HG03095 (cell line): ENCODE data around the gene WARS2.
"Not testable (repeated sequence)": the region's sequence is repeated elsewhere in the genome, so short reads cannot be mapped to it uniquely, and the experiment has no call there.

Experiments used
- ATAC-seq: cut with Tn5 transposase; IDR thresholded peaks from one replicate; pipeline ENCODE4 v1.9.1; 2021; ENCODE audit warnings: moderate library complexity; ENCODE audit not compliant: unreplicated experiment

WARS2 gene

GRCh38 chr1:119139857-119140176, 636 bp downstream of the WARS2 start:
- peak; percentile 26 for ATAC-seq

DNA sequence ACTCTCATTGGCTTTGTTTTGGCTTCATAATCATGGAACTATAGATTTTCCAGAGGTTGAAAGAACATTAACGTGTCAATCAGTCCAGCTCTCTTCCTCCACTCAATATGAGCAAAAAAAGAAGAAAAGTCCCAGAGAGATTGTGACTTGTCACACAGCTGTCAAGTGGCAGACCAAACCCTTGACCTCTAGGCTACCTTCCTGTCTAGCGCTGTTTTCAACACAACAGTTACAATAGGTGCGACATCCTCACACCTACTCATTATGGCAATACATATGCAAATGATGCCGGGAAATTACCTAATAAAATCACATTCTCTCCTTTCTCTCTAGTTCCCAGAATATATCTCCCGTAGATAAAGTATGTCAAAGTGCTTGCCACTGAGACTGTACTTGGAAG, 1.1 kb downstream of the WARS2 start:
- ATAC-seq: no peak

GRCh38 chr1:119136401-119136800, 4.1 kb downstream of the WARS2 start:
- no peak for ATAC-seq

DNA sequence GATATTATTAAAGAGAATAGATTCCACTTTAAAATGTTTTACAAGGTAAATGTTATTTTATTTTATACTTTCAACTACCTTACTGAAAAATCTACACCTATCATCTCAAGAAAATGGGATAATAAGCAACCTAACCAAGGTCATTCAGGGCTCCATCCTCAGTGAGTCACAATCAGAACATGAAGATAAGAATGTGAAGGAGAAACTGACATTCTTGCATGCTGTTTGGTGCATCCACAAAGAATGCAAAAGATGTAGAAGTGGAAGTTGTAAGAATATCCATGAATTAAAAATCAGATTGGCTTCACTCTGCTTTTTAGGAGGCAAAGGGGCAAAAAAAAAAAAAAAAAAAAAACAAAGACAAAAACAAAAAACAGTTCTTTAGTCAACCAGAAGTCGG, 6.5 kb downstream of the WARS2 start:
- ATAC-seq: no peak

DNA sequence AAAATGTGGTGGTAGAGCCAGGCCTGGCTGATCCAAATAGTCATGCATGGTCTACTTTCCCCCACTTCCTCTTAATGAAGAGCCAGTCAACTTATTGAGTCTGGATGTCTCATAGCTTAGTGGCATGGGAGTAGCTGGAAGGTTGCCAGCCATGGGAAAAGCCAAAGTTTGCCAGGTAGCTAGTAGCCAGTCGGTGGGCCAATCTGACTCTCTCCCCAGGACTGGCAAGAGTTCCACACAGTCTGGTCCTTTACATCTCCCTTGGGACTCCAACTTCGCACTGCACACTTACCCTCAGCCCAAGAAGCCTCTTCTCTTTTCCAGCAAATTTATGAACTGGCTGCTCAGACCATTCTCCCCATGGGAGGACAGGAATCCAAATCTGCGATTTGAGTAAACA, 8.3 kb downstream of the WARS2 start:
- no peak for ATAC-seq

DNA sequence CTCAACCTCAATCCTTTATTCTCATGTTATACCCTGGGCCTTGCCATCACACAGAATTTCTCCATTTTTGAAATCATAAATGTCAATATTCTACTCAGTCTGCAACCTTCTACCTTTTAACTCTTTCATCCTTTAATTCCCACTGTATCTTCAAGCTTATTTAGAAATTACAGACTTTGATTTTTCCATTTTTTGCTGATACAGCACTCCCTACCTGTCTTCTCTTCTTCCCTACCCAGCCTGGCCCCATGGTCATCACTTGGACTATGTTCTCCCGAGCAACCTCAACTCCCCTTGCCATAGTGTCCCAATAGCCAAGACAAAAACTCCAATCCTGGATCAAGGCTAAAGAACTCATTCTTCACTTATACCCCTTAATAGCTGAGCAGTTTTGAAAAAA, 14.6 kb downstream of the WARS2 start:
- no peak for ATAC-seq

DNA sequence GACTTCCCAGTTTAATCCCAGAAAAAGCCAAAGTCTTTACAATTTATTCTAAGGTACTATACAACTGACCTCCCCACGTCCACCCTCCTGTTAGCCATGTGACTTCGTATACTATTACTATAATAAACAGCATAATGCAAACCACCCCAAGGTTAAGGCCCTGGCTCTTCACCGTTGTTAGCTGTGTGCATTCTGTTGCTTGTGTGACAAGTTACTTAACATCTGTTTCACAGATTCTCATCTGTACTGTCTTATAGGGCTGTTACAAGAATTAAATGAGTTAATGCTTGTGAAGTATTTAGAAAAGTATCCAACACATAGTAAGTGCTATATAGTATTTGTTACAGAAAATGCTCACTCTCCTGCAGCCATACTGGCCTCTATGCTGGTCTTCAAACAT, 15.7 kb downstream of the WARS2 start:
- no peak for ATAC-seq

DNA sequence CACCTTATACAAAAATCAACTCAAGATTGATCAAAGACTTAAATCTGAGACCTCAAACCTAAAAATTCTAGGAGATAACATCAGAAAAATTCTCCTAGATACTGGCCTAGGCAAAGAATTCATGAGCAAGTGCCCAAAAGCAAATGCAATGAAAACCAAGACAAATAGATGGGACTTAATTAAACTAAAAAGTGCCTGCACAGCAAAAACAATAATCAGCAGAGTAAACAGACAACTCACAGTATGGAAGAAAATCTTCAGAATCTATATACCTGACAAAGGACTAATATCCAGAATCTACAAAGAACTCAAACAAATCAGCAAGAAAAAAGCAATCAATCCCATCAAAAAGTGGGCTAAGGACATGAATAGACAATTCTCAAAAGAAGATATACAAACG, 18.6 kb downstream of the WARS2 start:
- ATAC-seq: not testable (repeated sequence)

- ATAC-seq: no peak
Measured at GRCh38 chr1:119116725-119117124, 23.7 kb downstream of the WARS2 start.

DNA sequence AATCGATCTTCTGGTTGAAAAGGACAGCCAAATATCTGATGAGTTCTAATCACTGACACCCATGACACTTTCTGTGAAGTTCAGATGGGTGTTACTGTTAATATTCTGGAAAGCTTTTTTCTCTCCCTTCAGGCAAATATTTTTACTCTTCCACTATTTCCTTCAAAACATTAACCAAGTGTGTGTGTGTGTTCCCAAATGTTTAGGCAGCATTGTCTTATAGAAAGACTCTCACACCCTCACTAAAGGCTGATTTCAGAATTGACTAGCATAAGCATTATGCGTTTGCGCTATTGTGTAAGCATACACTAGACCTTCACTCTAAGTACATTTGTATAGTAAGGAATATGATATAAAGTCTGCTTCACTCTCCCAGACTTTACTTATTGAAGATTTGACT, 24.7 kb downstream of the WARS2 start:
- no peak for ATAC-seq

- no peak for ATAC-seq
Measured at GRCh38 chr1:119115311-119115710, 25.1 kb downstream of the WARS2 start.

DNA sequence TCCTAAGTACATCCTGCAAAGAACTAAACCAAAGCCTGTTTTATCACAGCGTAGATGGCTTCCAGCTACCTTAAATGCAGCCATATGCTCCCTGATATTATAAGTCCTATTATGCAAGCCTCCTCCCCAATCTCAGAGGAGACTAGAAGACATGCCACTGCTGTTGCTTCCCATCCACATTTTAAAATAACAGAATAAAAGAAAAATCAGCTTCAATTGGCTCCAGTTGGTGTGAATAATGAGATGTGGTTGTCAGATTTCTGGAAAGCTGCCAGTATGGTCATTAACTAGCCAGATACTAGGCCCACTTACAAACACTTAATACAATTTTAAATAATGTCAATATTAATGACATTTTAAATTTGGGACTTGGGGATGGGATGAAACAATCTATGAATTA, 25.7 kb downstream of the WARS2 start:
- ATAC-seq: no peak

GRCh38 chr1:119112791-119113190, 27.7 kb downstream of the WARS2 start:
- no peak for ATAC-seq

GRCh38 chr1:119112244-119112643, 28.2 kb downstream of the WARS2 start:
- ATAC-seq: no peak

GRCh38 chr1:119108988-119109387, 31.5 kb downstream of the WARS2 start:
- ATAC-seq: no peak

GRCh38 chr1:119103764-119104163, 36.7 kb downstream of the WARS2 start:
- no peak for ATAC-seq

DNA sequence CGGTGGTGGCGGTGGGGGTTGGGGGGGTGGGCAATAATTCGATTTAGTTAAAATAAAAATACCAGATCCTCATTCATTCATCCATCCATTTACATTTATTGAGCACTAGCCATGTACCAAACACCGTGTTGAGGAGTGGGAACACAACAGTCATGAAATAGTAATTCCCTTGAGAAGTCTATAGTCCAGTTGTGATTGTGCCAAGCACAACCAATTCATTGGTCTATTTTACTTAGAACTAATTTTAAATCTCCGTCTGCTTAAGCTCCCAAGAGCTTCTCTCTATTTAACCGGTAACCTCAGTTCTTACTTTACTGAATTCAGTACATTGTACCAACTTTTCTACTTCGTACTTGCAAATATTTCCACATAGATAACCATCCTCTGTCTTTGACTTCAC, 38.4 kb downstream of the WARS2 start:
- no peak for ATAC-seq

GRCh38 chr1:119101563-119101962, 38.9 kb downstream of the WARS2 start:
- no peak for ATAC-seq

DNA sequence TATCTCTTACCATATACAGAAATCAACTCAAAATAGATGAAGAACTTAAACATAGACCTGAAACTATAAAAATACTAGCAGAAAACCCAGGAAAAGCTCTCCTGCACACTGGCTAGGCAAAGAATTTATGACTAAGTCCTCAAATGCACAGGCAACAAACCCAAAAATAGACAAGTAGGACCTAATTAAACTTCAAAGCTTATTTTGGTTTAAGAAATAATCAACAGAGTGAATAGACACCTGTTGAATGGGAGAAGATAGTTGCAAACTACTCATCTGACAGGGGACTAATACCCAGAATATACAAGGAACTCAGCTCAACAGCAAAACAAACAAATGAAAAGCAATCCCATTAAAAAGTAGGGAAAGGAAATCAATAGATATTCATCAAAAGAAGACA, 40.7 kb downstream of the WARS2 start:
- ATAC-seq: no peak

DNA sequence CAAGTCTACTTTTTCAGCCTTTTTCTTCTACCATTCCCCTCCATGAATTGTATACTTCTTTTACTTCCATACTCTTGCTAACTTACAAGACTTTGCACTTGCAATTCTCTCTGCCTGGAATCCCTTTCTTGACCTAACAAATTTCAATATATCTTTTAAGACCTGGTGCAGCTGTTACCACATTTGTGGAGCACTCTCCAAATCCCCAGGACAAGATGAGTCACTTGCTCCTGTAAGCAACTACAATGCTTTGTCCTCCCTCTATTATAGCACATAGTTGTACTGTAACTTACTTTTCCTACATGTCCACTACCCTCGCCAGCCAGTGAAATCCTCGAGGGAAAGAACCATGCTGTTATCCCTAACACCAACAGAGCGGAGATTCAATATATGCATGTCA, 43.1 kb downstream of the WARS2 start:
- ATAC-seq: no peak

DNA sequence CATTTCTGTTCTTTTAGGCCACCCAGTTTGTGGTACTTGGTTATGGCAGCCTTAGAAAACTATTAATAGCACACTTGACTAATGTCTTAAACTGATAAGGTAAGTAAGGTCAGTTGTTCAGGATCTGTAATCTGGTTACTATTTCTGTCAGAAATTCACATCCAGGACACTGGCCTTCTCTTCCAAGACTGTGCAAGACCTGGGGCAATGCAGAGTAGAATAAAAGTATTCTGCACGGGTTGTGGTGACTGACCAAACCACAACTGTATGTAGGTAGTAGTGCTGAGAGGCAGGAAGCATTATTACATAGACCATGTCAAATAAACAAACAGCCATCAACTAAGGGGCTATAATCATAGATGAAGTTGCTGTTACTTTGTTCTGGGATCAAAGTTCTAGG, 46.7 kb downstream of the WARS2 start:
- no peak for ATAC-seq

GRCh38 chr1:119091618-119092017, 48.8 kb downstream of the WARS2 start:
- no peak for ATAC-seq

DNA sequence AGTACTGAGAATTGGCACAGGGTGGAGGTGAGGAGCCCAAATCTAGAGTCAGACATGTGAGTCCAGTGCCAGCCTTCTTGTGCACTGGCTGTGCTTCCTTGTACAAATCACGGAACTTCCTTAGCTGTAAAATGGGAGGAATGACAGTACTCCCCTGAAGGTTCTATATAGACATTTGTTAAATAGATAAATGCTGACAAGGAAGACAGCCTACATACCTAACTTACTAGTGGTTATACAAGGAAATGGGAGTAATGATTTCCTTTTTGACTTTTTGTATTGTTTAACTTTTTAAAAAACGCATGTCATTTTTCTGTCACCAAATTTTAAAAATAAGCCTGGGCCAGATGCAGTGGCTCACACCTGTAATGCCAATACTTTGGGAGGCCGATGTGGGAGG, 50.2 kb downstream of the WARS2 start:
- ATAC-seq: no peak

- ATAC-seq: no peak
Measured at GRCh38 chr1:119086830-119087229, 53.6 kb downstream of the WARS2 start.
